ENCODE results near the gene TRAF3IP1.

- no peak for TF ChIP-seq CTCF (IDR thresholded peaks at IDR 0.05; ENCODE audit: poor library complexity, severe bottlenecking)
- TF ChIP-seq RAD21 (conservative IDR thresholded peaks at IDR 0.05) = no peak
Observed at GRCh38 chr2:238435752-238436096, 115.4 kb downstream of the TRAF3IP1 start.

All from neural cell (in vitro differentiated cells).